Measurements from ENCODE around the gene PRODH. TPM values are rescaled to one million over a fixed set of nuclear protein-coding genes. Genes with fewer than 3 reads are reported as not detected.
"Not testable (repeated sequence)": the region's sequence is repeated elsewhere in the genome, so short reads cannot be mapped to it uniquely, and the experiment has no call there.

PRODH gene
- total and polyA plus RNA-seq, 5 donors: 0.75 to 9.7 (median 3.1) TPM

- ATAC-seq: peak in 1 of 2 donors; percentile 74
- DNase-seq; intact Hi-C loops (cut with DNase I); H3K4me1 ChIP-seq (ENCODE audit: control insufficient read depth, insufficient read depth, low read length); H3K9me3 ChIP-seq (ENCODE audit: control insufficient read depth, low read length); H3K27me3 ChIP-seq (ENCODE audit: control insufficient read depth, insufficient read depth); H3K4me3 ChIP-seq (ENCODE audit: low read length); H3K27ac ChIP-seq (ENCODE audit: low read length): not testable (repeated sequence)
- no CpG with 5 or more reads among the region's 5 CpGs for WGBS
Measured at GRCh38 chr22:18890510-18891192, 45.4 kb downstream of the PRODH start.

GRCh38 chr22:18888115-18888514 lies 48.0 kb downstream of the PRODH start:
- no peak overlapping the region for H3K4me3 ChIP-seq (ENCODE audit: low read length)
- 72% methylated on average over 2 of the region's 8 CpGs for WGBS

DNA sequence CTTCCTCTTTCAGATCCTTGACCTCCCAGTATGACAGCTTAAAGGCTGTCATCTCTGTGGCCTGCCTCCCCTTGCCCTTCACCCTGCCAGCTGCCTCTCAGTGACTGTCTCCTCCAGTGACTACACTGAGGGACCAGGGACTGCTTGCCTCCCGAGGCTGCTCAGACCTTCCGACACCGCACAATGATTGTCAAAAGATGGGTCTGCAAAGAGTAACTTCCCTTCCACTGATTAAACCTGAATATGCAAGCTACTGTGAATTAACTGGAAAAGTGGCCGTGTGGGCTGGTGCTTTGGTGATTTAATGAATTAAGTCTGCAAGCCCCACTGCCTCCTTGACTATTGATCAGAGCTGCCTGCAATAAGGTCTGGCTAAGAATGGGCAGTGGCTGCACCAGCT lies 51.6 kb downstream of the PRODH start:
- 47% methylated on average over 4 of the region's 4 CpGs for WGBS
- DNase-seq; H3K27me3 ChIP-seq (ENCODE audit: control insufficient read depth, insufficient read depth); intact Hi-C loops (cut with DNase I); ATAC-seq; H3K4me1 ChIP-seq (ENCODE audit: control insufficient read depth, insufficient read depth, low read length); H3K4me3 ChIP-seq (ENCODE audit: low read length); H3K27ac ChIP-seq (ENCODE audit: low read length); H3K9me3 ChIP-seq (ENCODE audit: control insufficient read depth, low read length): not testable (repeated sequence)

More at GRCh38 chr22:18888115-18888514, 48.0 kb downstream of the PRODH start:
- ATAC-seq (no peak), DNase-seq (no peak)
- intact Hi-C loops (cut with DNase I): no loop called here
- H3K27ac ChIP-seq (ENCODE audit: low read length): no peak overlapping the region
- no peaks in the 10 kb centered on the region for H3K9me3 ChIP-seq (ENCODE audit: control insufficient read depth, low read length)
- H3K27me3 ChIP-seq (ENCODE audit: control insufficient read depth, insufficient read depth): no peaks in the 10 kb centered on the region
- H3K4me1 ChIP-seq (ENCODE audit: control insufficient read depth, insufficient read depth, low read length): no peaks in the 10 kb centered on the region

DNA sequence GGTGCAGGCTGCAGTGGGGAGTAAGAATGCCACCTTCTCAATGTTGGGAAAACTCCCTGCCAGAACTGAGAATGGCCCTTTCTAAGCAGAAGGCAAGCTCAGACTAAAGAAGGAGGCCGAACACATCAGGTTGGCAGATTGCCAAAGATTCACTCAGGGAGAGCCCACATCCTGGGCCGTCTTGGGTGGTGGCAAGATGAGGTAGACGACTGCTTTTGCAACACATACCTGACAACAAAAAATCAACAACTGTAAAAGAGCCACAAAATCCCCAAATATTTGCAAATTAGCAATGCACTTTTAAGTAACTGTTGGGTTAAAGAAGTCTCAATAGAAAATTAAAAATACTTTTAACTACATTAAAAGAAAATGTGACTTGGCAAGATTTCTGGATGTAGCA lies 54.8 kb downstream of the PRODH start:
- H3K4me1 ChIP-seq (ENCODE audit: control insufficient read depth, insufficient read depth, low read length); H3K27ac ChIP-seq (ENCODE audit: low read length); H3K9me3 ChIP-seq (ENCODE audit: control insufficient read depth, low read length); ATAC-seq; intact Hi-C loops (cut with DNase I); H3K27me3 ChIP-seq (ENCODE audit: control insufficient read depth, insufficient read depth); H3K4me3 ChIP-seq (ENCODE audit: low read length): not testable (repeated sequence)
- 34% methylated on average over 3 of the region's 3 CpGs for WGBS
- DNase-seq: peak in 1 of 3 donors; percentile 38

Other genes starting within 250 kb of the PRODH start
- 10 to 100 TPM in 1 of 4 donors, 1 to 10 TPM in 3; 2.8 to 11.2 (median 6.2) TPM for gene DGCR6, start 30.0 kb downstream of the PRODH start, total RNA-seq
- gene DGCR6, start 30.0 kb downstream of the PRODH start, polyA plus RNA-seq: 3.6 TPM
- 10 to 100 TPM; 28.9 to 38.8 (median 35.4) TPM for gene DGCR2, start 186.1 kb upstream of the PRODH start, total RNA-seq
- gene DGCR2, start 186.1 kb upstream of the PRODH start, polyA plus RNA-seq: 34.9 TPM
- gene TSSK2, start 195.0 kb upstream of the PRODH start, total RNA-seq: not detected
- gene TSSK2, start 195.0 kb upstream of the PRODH start, polyA plus RNA-seq: 0.09 TPM
- gene ESS2, start 208.4 kb upstream of the PRODH start, total RNA-seq: 10 to 100 TPM in 3 of 4 donors, 1 to 10 TPM in 1; 9.3 to 11.1 (median 10.4) TPM
- gene ESS2, start 208.4 kb upstream of the PRODH start, polyA plus RNA-seq: 11.2 TPM
- not detected for gene GSC2, start 214.0 kb upstream of the PRODH start, total RNA-seq
- not detected for gene GSC2, start 214.0 kb upstream of the PRODH start, polyA plus RNA-seq
- gene SLC25A1, start 242.4 kb upstream of the PRODH start, total RNA-seq: 10 to 100 TPM; 11.2 to 25.2 (median 18.6) TPM
- gene SLC25A1, start 242.4 kb upstream of the PRODH start, polyA plus RNA-seq: 26.5 TPM

All from right cardiac atrium (tissue), 5 donors.